NCI-H774 (cell line): ENCODE measurements around the gene SUGCT.

ENCODE experiments used
- DNase-seq: peaks from one replicate; lab custom pipeline; 2025; lab: John Stamatoyannopoulos, UW

SUGCT gene

DNA sequence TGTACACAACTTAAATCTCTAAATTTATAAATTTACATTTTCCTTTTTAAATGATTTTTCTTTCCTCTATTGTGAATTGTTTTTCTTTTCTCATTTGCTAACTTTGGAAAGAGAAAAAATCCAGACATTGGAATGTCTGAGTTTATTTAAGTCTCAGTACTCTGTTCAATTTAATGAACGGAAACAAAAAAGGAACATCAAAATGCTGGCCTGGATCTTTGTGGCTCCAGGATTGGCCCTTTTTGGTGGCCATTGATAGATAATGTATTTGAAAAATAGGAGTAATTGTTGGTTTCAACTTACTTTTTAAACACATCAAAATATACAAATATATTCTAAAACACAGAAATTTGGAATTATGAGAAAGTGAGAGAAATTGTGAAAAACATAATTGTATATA lies 336.0 kb downstream of the SUGCT start:
- no peak for DNase-seq

DNA sequence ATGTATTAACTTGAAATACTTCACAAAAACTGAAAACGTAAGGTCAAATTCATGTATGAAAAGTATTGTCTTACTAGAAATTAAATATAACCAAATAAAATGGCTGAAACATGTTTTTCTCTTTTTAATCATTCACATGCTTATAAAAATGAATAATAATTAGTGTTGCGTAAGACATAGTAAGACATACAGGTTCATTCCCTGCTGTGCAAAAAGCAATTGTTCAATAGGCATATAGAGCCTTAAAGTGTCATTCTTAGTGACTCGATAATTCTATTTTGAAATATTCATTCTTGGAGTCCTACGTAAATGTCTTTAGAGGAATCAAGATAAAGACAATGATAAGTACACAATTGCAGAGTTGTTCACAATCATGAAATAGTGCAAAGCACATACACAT lies 337.1 kb downstream of the SUGCT start:
- no peak for DNase-seq

DNA sequence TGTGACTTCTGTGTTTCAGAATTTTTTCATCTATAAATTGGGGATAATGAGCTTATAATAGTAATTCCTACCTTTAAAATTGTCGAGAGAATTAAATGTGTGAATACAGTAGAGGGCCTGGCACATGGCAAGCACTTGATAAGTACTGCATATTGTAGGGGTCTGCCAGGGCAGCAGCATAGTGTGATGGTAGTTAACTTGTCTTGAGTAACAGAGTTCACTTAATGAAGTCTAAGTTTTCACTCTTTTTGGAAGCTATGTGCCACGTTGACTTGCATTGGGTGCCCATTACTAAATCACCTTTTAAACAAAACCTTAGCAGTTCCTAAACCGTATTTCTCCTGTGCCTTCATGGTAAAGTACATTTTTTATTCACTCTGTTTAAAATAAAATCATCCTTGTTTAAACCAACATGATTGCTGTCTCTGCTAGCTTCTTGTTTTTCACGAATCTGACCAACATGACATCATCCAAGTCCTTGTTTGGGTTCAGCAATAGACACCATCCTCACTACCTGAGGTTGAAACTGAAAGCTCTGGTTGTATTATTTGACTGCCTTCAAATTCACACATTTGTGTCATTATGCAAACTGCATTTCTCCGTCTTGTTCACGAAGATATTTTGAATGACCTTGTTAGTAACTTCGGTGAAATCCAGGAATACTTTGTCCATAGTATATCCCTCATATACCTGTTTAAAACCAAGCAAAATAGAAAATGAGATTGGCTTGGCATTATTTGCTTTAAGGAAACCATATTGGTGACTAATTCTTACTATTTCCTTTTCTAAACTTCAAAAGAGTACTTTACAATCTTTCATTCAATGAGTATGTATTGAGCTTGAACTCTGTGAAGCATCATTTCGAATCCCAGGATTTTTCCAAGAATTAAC lies 340.2 kb downstream of the SUGCT start:
- DNase-seq, result no peak

DNA sequence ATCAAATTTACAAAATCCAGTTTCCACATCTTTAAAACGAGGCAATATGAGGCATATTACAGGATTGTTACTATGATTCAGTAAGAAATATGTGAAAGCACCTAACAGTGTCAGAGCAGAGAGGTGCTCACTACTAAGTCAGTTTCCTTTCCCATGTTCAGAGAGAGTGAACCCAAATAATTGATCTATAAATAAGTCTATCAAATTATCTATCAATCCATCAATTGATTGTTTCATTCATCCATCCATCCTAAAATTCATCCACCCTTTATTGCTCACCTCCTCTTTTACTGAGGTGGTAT lies 340.8 kb downstream of the SUGCT start:
- no peak for DNase-seq

DNA sequence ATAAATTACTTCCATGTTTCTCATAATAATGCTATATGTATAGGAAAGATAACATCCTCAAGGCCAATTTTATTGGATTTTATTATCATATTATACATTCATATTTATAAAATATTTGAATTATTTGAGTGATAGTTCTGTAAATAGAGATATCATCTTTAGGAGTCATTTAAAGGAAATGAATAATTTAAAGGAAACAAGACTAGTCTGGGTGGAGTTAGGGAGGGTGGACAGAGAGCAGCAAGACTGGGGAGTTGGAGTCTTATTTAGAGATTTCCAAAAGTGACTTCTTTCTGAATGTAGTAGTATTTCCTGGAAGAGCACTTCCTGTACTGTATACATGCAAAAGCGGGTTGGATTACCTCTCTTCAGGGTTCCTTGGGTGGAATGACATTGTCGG lies 342.3 kb downstream of the SUGCT start:
- DNase-seq, result no peak

DNA sequence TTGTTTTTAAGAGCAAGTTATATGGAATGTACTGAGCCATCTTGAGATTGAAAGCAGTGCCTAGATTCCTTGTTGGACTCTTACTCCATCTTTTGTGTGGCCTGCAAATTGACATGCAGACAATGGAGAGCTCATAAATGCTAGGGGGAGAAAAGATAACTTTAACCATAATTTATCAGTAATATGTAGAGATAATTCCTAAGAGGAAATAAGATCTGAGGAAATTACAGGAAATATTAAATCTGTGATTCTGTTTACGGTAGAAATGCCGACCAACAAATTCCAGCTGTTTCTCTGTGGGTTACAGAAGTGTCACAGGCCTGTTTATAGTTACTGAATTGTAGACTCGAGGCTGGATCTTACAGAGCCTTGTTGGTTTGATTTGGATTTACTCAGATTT lies 348.0 kb downstream of the SUGCT start:
- DNase-seq, result no peak

GRCh38 chr7:40483630-40484029 lies 348.8 kb downstream of the SUGCT start:
- no peak for DNase-seq

- no peak for DNase-seq
Measured at GRCh38 chr7:40489844-40490602, 355.2 kb downstream of the SUGCT start.

DNA sequence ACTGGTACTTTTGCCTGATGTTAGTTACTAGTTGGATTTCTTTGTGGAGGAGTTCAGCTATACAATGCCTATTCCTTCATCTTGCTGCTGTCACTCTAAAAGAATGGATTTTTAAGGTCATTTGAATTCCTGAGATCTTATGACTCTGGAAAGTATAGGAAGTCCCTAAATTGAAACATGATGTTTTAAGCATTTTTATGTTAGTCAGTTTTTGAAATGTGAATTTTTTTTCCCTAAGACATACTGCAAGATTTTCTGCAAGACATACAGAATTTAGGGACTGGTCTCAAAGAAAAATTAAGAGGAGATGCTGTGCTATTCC lies 355.8 kb downstream of the SUGCT start:
- no peak for DNase-seq

DNA sequence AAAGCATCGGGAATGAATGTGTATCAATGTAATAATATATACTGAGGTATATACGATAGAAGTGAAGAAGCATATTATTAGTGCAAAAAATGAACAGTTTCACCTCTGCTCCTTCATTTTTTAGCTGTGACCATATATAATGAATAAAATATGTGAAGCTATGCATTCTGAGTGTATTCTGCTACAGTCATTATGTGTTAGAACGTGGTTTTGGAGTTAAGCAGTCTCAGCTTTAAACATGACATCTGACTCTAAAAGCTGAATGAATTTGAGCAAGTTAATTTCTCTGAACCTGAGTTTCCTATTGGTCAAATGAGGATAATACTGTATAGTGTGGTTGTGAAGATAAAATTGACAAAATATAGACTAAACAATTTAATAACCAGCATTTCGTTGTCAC lies 358.1 kb downstream of the SUGCT start:
- no peak for DNase-seq

GRCh38 chr7:40493609-40494051 lies 358.8 kb downstream of the SUGCT start:
- DNase-seq, result no peak

DNA sequence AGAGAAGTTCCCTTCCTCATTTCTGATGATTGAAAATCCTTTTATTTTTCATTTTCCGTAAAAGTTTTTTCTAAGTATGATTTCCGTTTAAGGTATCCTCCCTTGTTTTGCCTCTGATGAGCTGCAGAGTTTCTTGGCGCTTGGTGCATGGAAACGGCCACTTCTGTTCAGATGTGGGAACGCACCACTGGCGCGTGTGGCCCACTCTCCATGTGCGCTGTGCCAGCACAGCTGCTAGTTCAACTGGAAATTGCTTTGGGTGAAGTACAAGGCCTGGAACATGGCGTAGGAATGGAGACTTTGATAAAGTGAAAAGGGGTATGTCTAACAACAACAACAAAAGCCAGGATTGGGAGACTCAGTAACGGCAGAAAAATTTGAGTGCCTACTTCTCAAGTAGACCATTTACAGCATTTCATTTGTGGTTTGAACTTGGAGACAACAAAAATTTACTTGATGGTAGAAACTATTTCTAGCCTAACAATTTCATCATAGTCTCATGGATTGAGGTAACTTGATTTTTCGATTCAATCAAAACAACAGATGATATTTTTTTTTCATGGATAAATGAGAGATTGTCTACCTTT lies 364.2 kb downstream of the SUGCT start:
- DNase-seq, result no peak

DNA sequence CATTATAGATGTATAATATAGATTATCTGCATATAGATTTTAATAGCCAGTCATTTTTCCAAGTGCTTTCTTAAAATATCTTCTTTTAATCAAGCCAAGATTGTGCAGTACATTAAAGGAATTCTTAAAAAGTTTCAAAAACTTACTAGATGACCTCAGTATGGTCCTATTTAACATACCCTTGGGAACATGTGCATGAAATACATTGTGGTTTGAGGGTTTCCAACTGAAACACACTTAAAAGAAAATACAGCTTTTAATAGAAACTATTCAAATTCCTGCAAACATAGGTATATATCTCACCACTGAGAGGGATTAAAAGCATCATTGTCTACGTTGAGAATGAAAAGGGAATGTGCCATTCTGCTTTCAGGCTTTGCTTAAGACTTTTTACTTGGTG lies 364.9 kb downstream of the SUGCT start:
- no peak for DNase-seq

- no peak for DNase-seq
Measured at GRCh38 chr7:40500219-40500618, 365.4 kb downstream of the SUGCT start.

GRCh38 chr7:40502359-40502758 lies 367.6 kb downstream of the SUGCT start:
- DNase-seq, result no peak

DNA sequence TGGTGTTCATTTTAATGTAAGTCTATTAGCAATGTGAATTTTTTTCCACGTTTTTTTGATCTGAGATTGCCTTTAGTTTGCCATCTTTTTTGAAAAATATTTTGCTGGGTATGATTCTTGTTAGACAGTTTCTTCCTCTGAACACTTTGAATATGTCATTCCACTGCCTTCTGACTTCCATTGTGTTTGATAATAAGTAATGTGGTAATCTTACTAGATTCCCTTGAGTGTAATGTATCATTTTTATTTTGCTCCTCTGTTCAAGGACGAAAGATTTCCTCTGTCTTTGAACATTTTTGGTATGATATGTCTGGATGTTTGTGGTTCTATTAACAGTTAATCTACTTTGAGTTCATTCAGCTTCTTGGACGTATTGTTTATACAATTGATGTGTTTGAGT lies 371.4 kb downstream of the SUGCT start:
- DNase-seq, result no peak

DNA sequence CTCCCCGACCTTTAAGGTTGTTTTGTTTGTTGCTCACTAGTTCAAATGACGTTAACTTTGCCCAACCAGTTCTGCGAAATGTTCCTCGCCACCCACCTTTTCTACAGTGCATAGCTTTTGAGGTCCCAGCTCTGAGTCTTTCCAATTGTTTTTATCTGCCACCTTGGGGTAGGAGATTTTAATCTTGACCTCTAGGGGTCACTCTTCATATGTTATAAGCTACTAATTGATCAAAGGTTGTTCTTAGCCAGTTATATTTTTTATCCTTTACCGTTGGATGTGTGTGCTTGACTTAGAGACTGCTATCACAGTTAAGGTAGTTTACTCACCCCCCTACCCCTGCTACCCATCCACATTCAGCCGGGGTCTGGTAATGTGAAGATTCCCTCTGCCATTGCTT lies 372.4 kb downstream of the SUGCT start:
- DNase-seq, result no peak

DNA sequence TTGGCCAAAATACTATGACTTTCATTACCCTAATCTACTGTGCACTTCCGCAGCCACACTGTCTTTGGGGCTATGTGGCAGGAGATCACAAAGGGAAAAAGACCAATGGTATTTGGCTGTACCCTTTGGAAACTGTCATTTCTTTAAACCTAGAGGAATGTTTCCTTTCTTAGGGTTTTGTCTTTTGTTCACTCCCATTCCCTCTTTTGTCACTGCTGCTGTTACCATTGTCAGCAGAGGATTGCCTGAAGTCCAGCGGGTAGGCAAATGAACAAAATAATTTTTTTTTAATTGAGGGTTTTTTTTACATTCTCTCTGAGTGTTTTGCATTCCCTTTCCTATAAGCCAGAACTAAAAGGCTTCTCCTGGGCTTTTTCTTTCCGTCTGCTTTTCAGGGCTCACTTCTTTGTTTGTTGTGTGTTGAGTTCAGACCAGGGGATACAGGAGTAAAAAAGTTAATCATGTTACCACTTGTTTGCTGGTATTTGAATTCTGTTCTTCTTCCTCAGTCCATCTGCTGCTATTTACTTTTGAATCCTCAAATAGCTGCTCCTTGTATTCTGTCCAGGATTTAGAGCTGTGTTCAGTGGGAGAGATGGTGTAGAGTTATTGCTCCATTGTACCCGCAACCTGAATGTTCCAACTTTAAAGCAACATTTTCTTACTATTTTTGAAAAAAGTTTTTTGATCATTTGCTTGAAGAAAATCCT lies 374.6 kb downstream of the SUGCT start:
- no peak for DNase-seq

- DNase-seq, result no peak
Measured at GRCh38 chr7:40516376-40516775, 381.6 kb downstream of the SUGCT start.

DNA sequence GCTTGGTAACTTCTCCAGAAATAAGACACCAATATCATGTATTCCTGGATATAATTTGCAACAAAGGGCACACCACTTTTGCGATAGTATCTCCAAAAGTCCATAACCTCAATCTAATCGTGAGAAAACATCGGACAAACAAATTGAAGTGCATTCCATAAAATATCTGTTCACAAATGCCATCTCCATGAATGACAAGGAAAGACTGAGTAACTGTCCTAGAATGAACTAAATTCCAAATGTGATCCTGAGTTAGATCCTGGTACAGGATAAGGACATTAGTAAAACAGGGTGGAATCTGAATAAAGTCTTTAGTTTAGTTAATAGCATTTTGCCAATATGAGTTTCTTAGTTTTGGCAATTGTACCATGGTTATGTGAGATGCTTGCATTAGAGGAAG lies 384.2 kb downstream of the SUGCT start:
- no peak for DNase-seq

GRCh38 chr7:40520986-40521738 lies 386.4 kb downstream of the SUGCT start:
- no peak for DNase-seq

DNA sequence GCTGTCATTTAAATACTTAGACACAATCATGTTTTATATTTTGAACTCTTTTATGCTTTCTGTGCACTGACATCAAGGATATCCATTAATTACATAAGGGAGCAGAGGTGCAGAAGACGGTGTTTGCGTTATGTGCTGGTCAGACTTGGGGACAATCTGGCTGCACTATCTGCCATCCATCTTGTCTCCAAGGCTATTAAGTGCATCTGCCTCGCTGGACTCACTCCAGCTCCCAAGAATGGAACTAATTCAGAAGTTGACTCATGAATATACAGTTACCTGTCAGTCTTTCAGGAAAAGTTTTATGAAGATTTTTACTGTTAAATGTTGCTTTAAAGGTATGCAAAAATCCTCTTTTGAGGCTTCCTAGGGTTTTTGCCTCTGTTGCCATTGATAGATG lies 391.0 kb downstream of the SUGCT start:
- DNase-seq, result no peak
